KOPT-K1 (cell line): ENCODE measurements around the gene NOX3.
"Not testable (repeated sequence)": the region's sequence is repeated elsewhere in the genome, so short reads cannot be mapped to it uniquely, and the experiment has no call there.

Source experiments
- H3K27ac ChIP-seq: fragments of 200-600 bp; sonication (generic); 2 replicates; pipeline ENCODE4 v1.5.1; 2016; ENCODE audit warnings: antibody characterized with exemption, mild to moderate bottlenecking, low read depth, low read length; ENCODE audit not compliant: poor library complexity, severe bottlenecking
- H3K36me3 ChIP-seq: fragments of 200-600 bp; sonication (generic); 2 replicates; pipeline ENCODE4 v1.5.1; 2017; ENCODE audit warnings: antibody characterized with exemption, mild to moderate bottlenecking, low read length, moderate library complexity; ENCODE audit not compliant: insufficient read depth
- H3K9me3 ChIP-seq: fragments of 200-600 bp; sonication (generic); 2 replicates; pipeline ENCODE4 v1.5.1; 2017; ENCODE audit warnings: antibody characterized with exemption, low read length, mild to moderate bottlenecking; ENCODE audit not compliant: insufficient read depth, poor library complexity, severe bottlenecking

Gene NOX3, protein sequence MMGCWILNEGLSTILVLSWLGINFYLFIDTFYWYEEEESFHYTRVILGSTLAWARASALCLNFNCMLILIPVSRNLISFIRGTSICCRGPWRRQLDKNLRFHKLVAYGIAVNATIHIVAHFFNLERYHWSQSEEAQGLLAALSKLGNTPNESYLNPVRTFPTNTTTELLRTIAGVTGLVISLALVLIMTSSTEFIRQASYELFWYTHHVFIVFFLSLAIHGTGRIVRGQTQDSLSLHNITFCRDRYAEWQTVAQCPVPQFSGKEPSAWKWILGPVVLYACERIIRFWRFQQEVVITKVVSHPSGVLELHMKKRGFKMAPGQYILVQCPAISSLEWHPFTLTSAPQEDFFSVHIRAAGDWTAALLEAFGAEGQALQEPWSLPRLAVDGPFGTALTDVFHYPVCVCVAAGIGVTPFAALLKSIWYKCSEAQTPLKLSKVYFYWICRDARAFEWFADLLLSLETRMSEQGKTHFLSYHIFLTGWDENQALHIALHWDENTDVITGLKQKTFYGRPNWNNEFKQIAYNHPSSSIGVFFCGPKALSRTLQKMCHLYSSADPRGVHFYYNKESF

DNA sequence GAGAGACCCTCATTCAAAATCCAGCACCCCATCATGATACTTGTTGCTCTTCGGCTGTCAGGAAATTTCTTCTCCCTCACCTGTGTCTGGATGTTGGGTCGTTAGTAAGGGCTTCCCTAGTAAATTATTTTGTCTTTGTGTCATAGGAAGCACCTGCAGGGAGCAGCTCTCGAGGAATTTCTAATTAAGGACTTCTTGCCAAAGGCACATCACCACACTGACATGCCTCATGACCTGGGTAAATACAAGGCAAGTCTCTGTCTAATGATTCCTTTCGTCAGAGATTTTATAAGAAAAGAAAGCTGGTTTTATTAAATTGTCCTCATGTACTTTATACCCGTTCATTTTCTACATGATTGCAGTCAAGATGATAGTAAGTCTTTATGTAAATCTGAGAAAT is at the start of gene NOX3:
Gene NOX3 (minus strand): TSS at position 74 of the 400 bp plus-strand sequence. CDS start 39 bp downstream, at position 35.
- Histone ChIP-seq H3K27ac (no peak within 1 kb of the TSS), H3K9me3 (no peaks in the 10 kb centered on the region), H3K36me3 (no peaks in the 10 kb centered on the region)

- H3K9me3 ChIP-seq = peaks cover 6% of the 10 kb centered on the region
- no peaks in the 10 kb centered on the region for H3K36me3 ChIP-seq
- H3K27ac ChIP-seq = no peak overlapping the region
Observed at GRCh38 chr6:155504848-155505607, 49.4 kb upstream of the NOX3 start.

- H3K27ac ChIP-seq = no peak overlapping the region
- H3K9me3 ChIP-seq = peaks cover 6% of the 10 kb centered on the region
- H3K36me3 ChIP-seq = no peaks in the 10 kb centered on the region
Observed at GRCh38 chr6:155502393-155502792, 46.8 kb upstream of the NOX3 start.

DNA sequence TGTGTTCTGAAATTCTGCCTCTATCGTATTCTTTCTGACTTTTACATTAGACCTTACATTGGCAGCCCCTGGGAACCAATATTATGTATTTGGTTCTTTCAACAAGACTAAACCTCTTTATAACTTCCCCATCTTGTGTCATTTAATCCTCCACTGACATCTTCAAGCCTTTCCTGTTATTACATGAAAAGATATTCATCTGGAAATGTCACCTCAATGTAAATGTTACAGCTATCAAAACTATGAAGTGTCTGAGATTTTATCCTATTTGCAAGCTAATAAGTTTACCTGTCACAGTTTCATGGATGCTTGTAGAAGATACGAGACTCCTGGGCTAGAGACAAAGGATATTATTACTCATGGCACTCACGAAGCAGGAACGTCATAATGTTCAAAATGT is 43.9 kb upstream of the NOX3 start:
- Histone ChIP-seq H3K9me3 (peaks cover 6% of the 10 kb centered on the region), H3K27ac (no peak overlapping the region), H3K36me3 (no peaks in the 10 kb centered on the region)

DNA sequence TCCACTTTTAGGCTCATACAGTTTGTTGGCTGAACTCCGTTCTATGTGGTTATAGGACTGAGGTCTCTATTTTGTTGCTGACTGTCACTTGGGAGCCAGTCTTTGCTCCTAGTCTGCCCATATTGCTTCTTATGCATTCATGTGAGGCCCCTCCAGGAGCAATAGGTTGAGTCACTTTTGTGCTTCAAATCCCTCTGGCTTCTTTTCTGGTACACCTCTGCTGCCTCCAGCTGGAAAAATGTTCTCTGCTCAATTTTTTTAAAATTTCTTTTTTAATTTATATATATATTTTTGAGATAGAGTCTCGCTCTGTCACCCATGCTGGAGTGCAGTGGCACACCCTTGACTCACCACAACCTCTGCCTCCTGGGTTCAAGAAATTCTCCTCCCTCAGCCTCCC is 42.7 kb upstream of the NOX3 start:
- Histone ChIP-seq H3K9me3 (peaks cover 6% of the 10 kb centered on the region), H3K27ac (no peak overlapping the region), H3K36me3 (no peaks in the 10 kb centered on the region)

- H3K36me3 ChIP-seq = no peaks in the 10 kb centered on the region
- peaks cover 1% of the 10 kb centered on the region for H3K9me3 ChIP-seq
- no peak overlapping the region for H3K27ac ChIP-seq
Observed at GRCh38 chr6:155497273-155497672, 41.6 kb upstream of the NOX3 start.

DNA sequence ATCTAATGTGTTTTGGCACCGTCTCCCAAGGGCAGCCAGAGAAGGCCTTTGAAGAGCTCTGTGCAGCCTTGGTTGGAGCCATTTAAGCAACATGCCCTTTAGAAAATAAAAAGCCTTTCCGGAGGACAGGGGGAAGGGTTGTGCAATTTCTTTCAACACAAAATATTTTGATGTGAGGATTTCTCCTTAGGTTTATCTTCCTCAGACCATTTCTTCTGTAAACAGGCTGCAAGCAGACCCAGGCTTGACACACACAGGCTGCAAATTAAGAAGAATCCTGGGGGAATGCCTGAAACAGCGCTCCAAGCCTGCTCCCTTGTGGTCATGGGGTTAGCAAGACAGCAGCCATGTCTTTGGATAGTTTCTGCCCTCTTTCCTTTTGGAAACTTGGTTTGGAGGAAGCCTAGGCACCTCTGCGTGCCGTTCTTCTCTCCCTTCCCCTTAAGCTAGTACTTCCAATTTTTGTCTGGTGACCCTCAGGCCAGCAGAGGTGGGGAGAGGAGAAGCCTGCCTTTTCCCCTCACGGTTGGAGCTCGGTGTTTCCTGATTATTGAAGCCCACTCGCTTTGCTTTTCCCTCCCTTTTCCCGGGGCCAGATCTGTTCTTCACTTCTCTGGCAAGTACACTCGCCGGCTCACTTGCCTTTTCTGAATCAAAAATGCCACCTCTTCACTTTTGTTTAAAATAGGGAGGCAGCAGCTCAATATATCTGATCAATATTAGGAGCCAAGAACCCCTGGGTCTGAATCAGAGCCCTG is 39.6 kb upstream of the NOX3 start:
- Histone ChIP-seq H3K36me3 (no peaks in the 10 kb centered on the region), H3K9me3 (no peaks in the 10 kb centered on the region), H3K27ac (no peak overlapping the region)

- Histone ChIP-seq H3K36me3 (no peaks in the 10 kb centered on the region), H3K9me3 (no peaks in the 10 kb centered on the region), H3K27ac (no peak overlapping the region)
Observed at GRCh38 chr6:155493694-155494143, 38.1 kb upstream of the NOX3 start.

DNA sequence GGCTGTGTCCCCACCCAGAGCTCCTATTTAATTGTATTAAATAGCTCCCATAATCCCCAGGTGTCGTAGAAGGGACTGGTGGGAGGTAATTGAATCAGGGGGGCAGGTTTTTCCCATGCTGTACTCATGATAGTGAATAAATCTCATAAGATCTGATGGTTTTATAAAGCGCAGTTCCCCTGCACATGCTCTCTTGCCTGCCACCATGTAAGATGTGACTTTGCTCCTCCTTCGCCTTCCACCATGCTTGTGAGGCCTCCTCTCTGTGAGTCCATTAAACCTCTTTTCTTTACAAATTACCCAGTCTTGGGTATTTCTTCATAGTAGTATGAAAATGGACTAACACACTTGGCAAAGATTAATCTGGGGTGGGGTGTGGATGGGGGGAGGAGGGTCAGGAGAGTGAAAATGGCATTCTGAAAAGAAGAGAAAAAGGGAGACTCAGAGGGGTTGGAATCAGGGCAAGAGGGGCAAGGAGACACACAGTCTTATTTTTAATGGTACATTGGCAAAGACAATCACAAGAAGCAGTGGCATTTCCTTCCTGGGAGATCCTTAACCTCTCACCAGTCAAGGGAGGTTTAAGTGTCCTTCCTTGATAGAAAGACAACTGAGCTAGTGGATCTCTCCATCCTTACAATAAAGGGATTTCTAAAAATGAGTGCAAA is 37.5 kb upstream of the NOX3 start:
- H3K36me3 ChIP-seq = no peaks in the 10 kb centered on the region
- H3K27ac ChIP-seq = no peak overlapping the region
- H3K9me3 ChIP-seq = no peaks in the 10 kb centered on the region

DNA sequence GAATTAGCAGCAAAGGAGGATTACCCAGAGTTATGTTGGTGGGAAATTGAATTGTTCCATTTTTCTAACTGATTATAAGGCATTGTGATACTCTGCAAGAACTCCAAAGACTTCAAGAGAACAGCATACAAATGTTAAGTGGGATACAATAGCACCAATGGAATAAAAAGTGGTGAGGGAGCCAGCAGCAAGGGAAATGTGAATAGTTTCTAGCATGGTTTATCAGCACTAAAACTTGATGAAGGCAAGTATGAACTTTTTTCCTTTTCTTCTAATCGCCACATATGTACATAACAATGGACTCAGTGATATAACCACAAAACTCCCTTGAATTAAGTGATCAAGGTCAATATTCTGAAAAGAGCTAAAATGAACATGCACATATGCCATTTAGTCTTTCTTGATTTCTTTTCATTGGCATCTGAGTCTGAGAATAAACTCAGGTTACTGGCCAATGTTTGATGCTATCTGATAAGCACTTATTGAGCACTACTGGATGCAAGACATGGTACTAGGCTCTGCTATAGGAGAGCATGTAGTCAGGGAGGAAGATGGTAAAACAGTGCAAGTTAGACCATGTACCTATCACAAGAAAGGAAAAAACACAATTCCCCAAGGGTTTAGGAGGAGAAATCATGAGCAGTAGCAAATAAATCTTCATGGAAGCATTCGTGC is 36.6 kb upstream of the NOX3 start:
- H3K27ac ChIP-seq = no peak overlapping the region
- no peaks in the 10 kb centered on the region for H3K9me3 ChIP-seq
- H3K36me3 ChIP-seq = no peaks in the 10 kb centered on the region

- Histone ChIP-seq H3K36me3 (no peaks in the 10 kb centered on the region), H3K9me3 (no peaks in the 10 kb centered on the region), H3K27ac (no peak overlapping the region)
Observed at GRCh38 chr6:155491421-155491820, 35.8 kb upstream of the NOX3 start.

- H3K36me3 ChIP-seq, H3K9me3 ChIP-seq, H3K27ac ChIP-seq: not testable (repeated sequence)
Observed at GRCh38 chr6:155488197-155488596, 32.6 kb upstream of the NOX3 start.

DNA sequence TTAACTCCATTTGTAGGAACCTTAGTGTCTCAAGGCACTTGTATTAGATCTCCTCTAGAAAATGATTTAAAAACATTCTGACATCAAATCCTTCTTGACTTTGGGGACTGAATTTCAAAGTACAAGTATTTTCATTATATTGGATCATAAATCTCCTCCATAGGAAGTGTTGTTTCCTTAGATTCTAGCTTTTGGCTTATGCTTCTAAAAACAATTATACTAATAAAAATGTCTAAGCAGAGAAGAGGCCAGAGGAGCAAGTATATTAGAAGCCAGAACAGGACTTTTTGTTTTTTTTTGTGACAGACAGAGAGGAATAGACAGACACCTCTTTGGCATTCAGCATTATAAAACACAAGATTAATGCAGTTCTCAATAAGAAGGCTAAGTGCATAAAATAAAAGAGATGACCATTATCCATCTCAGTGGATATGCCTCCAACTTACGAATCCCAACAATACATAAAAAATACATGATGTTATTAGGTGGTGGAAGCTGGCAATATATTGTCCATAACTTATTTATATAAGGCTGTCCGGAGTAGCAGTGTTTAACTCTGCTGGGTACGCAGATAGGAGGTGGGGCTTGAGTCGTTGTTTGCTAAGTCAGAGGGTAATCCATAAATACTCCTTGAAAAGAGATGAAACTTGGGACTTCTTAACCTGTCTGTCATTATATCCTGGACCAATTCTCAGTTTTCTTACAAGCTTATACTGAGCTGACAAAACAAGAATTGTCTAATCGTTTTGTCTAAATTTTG is 31.9 kb upstream of the NOX3 start:
- Histone ChIP-seq H3K9me3 (no peaks in the 10 kb centered on the region), H3K27ac (no peak overlapping the region), H3K36me3 (no peaks in the 10 kb centered on the region)
